Frontal cortex (tissue), 1 donor: Measurements from ENCODE around the gene INA. TPM values are rescaled to one million over a fixed set of nuclear protein-coding genes. Genes with fewer than 3 reads are reported as not detected.

ENCODE experiments used
- small RNA-seq: library from RNA; depleted of rRNA; stranded (forward); fragments of <200 nt; gene quantifications from one replicate; pipeline ENCODE3, GENCODE V24; 2014
- total RNA-seq: library from RNA; depleted of rRNA; stranded (reverse); fragments of >200 nt; gene quantifications from one replicate; pipeline ENCODE4 v1.2.3, GENCODE V29; 2014

Gene INA
- total RNA-seq, 1 donor from 2014 or later: 138 TPM

Small RNA genes within 50 kb of the gene (small RNA-seq; reads per million reads assigned to genes)
- not detected for gene RNU11-3P

Other genes with a start within 250 kb of the INA start
- gene NT5C2, start 83.9 kb upstream of the INA start, total RNA-seq: 86.4 TPM
- gene RPEL1, start 31.3 kb upstream of the INA start, total RNA-seq: not detected
- 11.0 TPM for gene PCGF6, start 74.0 kb downstream of the INA start, total RNA-seq
- gene TAF5, start 90.8 kb downstream of the INA start, total RNA-seq: 14.3 TPM
- 181 TPM for gene ATP5MK, start 119.3 kb downstream of the INA start, total RNA-seq
- 23.6 TPM for gene PDCD11, start 119.5 kb downstream of the INA start, total RNA-seq
- 1.6 TPM for gene CALHM2, start 175.2 kb downstream of the INA start, total RNA-seq
- not detected for gene CALHM1, start 181.8 kb downstream of the INA start, total RNA-seq
- not detected for gene CALHM3, start 202.1 kb downstream of the INA start, total RNA-seq
- gene NEURL1, start 216.6 kb downstream of the INA start, total RNA-seq: 25.7 TPM